SK-N-SH (cell line): ENCODE data around the gene GPR132.

Experiments
- CHD2 ChIP-seq: fragments of 150-350 bp; IDR thresholded peaks from 2 replicates; pipeline ENCODE4 v1.6.1; 2018; ENCODE audit warnings: low read length; ENCODE audit not compliant: partially characterized antibody
- EP300 ChIP-seq, 2 experiments: IDR thresholded peaks; 2 replicates each; pipeline versions ENCODE4 v1.4.0 to v1.6.1; 2012; ENCODE audit warnings: borderline replicate concordance in 1 of 2, low read depth in 1 of 2, low read length in 1 of 2
- NRF1 ChIP-seq: IDR thresholded peaks from 2 replicates; pipeline ENCODE4 v1.6.1; 2012; ENCODE audit warnings: low read depth, mild to moderate bottlenecking, low read length
- RAD21 ChIP-seq: IDR thresholded peaks from 2 replicates; pipeline ENCODE4 v1.6.1; 2012; ENCODE audit warnings: mild to moderate bottlenecking, low read length
- ZBTB33 ChIP-seq: IDR thresholded peaks from 2 replicates; pipeline ENCODE4 v1.4.0; 2012; ENCODE audit warnings: low read depth, borderline replicate concordance
- TF ChIP-seq, protein P1 (sequence below): fragments of 200-600 bp; sonication (generic); IDR thresholded peaks from 2 replicates; pipeline ENCODE4 v1.6.1; 2017; ENCODE audit warnings: antibody characterized with exemption, mild to moderate bottlenecking, moderate library complexity

- TF ChIP-seq, protein P1, sequence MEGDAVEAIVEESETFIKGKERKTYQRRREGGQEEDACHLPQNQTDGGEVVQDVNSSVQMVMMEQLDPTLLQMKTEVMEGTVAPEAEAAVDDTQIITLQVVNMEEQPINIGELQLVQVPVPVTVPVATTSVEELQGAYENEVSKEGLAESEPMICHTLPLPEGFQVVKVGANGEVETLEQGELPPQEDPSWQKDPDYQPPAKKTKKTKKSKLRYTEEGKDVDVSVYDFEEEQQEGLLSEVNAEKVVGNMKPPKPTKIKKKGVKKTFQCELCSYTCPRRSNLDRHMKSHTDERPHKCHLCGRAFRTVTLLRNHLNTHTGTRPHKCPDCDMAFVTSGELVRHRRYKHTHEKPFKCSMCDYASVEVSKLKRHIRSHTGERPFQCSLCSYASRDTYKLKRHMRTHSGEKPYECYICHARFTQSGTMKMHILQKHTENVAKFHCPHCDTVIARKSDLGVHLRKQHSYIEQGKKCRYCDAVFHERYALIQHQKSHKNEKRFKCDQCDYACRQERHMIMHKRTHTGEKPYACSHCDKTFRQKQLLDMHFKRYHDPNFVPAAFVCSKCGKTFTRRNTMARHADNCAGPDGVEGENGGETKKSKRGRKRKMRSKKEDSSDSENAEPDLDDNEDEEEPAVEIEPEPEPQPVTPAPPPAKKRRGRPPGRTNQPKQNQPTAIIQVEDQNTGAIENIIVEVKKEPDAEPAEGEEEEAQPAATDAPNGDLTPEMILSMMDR, result no peak
- TF ChIP-seq EP300 (IDR thresholded peaks at IDR 0.05; ENCODE audit: borderline replicate concordance in 1 of 2, low read depth in 1 of 2, low read length in 1 of 2) (no peak), ZBTB33 (no peak), NRF1 (no peak), RAD21 (no peak), CHD2 (no peak)
Observed at GRCh38 chr14:105091054-105091516, 25.9 kb upstream of the GPR132 start.
